Measurements from ENCODE around the gene CADPS. TPM values are rescaled to one million over a fixed set of nuclear protein-coding genes. Genes with fewer than 3 reads are reported as not detected.

The CADPS gene
- total and polyA plus RNA-seq, 9 donors = 0.47 to 4.4 (median 1.6) TPM

GRCh38 chr3:62761311-62761710 lies 113.9 kb downstream of the CADPS start:
- no peaks in the 10 kb centered on the region for H3K4me1 ChIP-seq (ENCODE audit: control insufficient read depth, insufficient read depth, low read length)
- H3K4me3 ChIP-seq (ENCODE audit: low read length) = no peak overlapping the region
- H3K9me3 ChIP-seq (replicated peaks; ENCODE audit: control insufficient read depth, low read depth, low read length) = no peaks in the 10 kb centered on the region
- no peak overlapping the region for H3K27ac ChIP-seq (ENCODE audit: low read length)
- DNase-seq = no peak
- no peaks in the 10 kb centered on the region for H3K27me3 ChIP-seq (ENCODE audit: control insufficient read depth, insufficient read depth, low read length)
- H3K36me3 ChIP-seq (ENCODE audit: control insufficient read depth, insufficient read depth, low read length) = no peaks in the 10 kb centered on the region

- Histone ChIP-seq H3K27me3 (ENCODE audit: control insufficient read depth, insufficient read depth, low read length) (no peaks in the 10 kb centered on the region), H3K27ac (ENCODE audit: low read length) (no peak overlapping the region), H3K36me3 (ENCODE audit: control insufficient read depth, insufficient read depth, low read length) (no peaks in the 10 kb centered on the region), H3K4me1 (ENCODE audit: control insufficient read depth, insufficient read depth, low read length) (no peaks in the 10 kb centered on the region), H3K9me3 (replicated peaks; ENCODE audit: control insufficient read depth, low read depth, low read length) (no peaks in the 10 kb centered on the region), H3K4me3 (ENCODE audit: low read length) (no peak overlapping the region)
- DNase-seq = no peak
- no CpG with 5 or more reads among the region's 3 CpGs for WGBS (ENCODE audit: insufficient coverage)
Measured at GRCh38 chr3:62758296-62759066, 116.7 kb downstream of the CADPS start.

GRCh38 chr3:62757045-62757444 lies 118.2 kb downstream of the CADPS start:
- H3K9me3 ChIP-seq (replicated peaks; ENCODE audit: control insufficient read depth, low read depth, low read length) = no peaks in the 10 kb centered on the region
- H3K27ac ChIP-seq (ENCODE audit: low read length) = no peak overlapping the region
- no peak overlapping the region for H3K4me3 ChIP-seq (ENCODE audit: low read length)
- WGBS (ENCODE audit: insufficient coverage) = 86% methylated on average over 1 of the region's 4 CpGs
- no peak for DNase-seq
- H3K36me3 ChIP-seq (ENCODE audit: control insufficient read depth, insufficient read depth, low read length) = no peaks in the 10 kb centered on the region
- H3K4me1 ChIP-seq (ENCODE audit: control insufficient read depth, insufficient read depth, low read length) = no peaks in the 10 kb centered on the region
- no peaks in the 10 kb centered on the region for H3K27me3 ChIP-seq (ENCODE audit: control insufficient read depth, insufficient read depth, low read length)

GRCh38 chr3:62755285-62755684 lies 119.9 kb downstream of the CADPS start:
- Histone ChIP-seq H3K4me1 (ENCODE audit: control insufficient read depth, insufficient read depth, low read length) (no peaks in the 10 kb centered on the region), H3K9me3 (replicated peaks; ENCODE audit: control insufficient read depth, low read depth, low read length) (no peaks in the 10 kb centered on the region), H3K36me3 (ENCODE audit: control insufficient read depth, insufficient read depth, low read length) (no peaks in the 10 kb centered on the region), H3K27me3 (ENCODE audit: control insufficient read depth, insufficient read depth, low read length) (no peaks in the 10 kb centered on the region), H3K4me3 (ENCODE audit: low read length) (no peak overlapping the region), H3K27ac (ENCODE audit: low read length) (no peak overlapping the region)
- DNase-seq = no peak
- 71% methylated on average over 7 of the region's 8 CpGs for WGBS (ENCODE audit: insufficient coverage)

GRCh38 chr3:62749657-62750056 lies 125.6 kb downstream of the CADPS start:
- Histone ChIP-seq H3K27me3 (ENCODE audit: control insufficient read depth, insufficient read depth, low read length) (no peaks in the 10 kb centered on the region), H3K36me3 (ENCODE audit: control insufficient read depth, insufficient read depth, low read length) (no peaks in the 10 kb centered on the region), H3K4me3 (ENCODE audit: low read length) (no peak overlapping the region), H3K9me3 (replicated peaks; ENCODE audit: control insufficient read depth, low read depth, low read length) (no peaks in the 10 kb centered on the region), H3K4me1 (ENCODE audit: control insufficient read depth, insufficient read depth, low read length) (no peaks in the 10 kb centered on the region), H3K27ac (ENCODE audit: low read length) (no peak overlapping the region)
- no CpG with 5 or more reads among the region's 2 CpGs for WGBS (ENCODE audit: insufficient coverage)
- no peak for DNase-seq

- Histone ChIP-seq H3K9me3 (replicated peaks; ENCODE audit: control insufficient read depth, low read depth, low read length) (no peaks in the 10 kb centered on the region), H3K4me1 (ENCODE audit: control insufficient read depth, insufficient read depth, low read length) (no peaks in the 10 kb centered on the region), H3K27me3 (ENCODE audit: control insufficient read depth, insufficient read depth, low read length) (no peaks in the 10 kb centered on the region), H3K27ac (ENCODE audit: low read length) (no peak overlapping the region), H3K36me3 (ENCODE audit: control insufficient read depth, insufficient read depth, low read length) (no peaks in the 10 kb centered on the region), H3K4me3 (ENCODE audit: low read length) (no peak overlapping the region)
- no peak for DNase-seq
- WGBS (ENCODE audit: insufficient coverage) = no CpG with 5 or more reads among the region's 4 CpGs
Measured at GRCh38 chr3:62749130-62749529, 126.1 kb downstream of the CADPS start.

GRCh38 chr3:62737449-62737848 lies 137.8 kb downstream of the CADPS start:
- Histone ChIP-seq H3K27me3 (ENCODE audit: control insufficient read depth, insufficient read depth, low read length) (no peaks in the 10 kb centered on the region), H3K9me3 (replicated peaks; ENCODE audit: control insufficient read depth, low read depth, low read length) (no peaks in the 10 kb centered on the region), H3K36me3 (ENCODE audit: control insufficient read depth, insufficient read depth, low read length) (no peaks in the 10 kb centered on the region), H3K4me3 (ENCODE audit: low read length) (no peak overlapping the region), H3K4me1 (ENCODE audit: control insufficient read depth, insufficient read depth, low read length) (no peaks in the 10 kb centered on the region), H3K27ac (ENCODE audit: low read length) (no peak overlapping the region)
- WGBS (ENCODE audit: insufficient coverage) = 94% methylated on average over 2 of the region's 3 CpGs
- no peak for DNase-seq

- no peaks in the 10 kb centered on the region for H3K27me3 ChIP-seq (ENCODE audit: control insufficient read depth, insufficient read depth, low read length)
- H3K9me3 ChIP-seq (replicated peaks; ENCODE audit: control insufficient read depth, low read depth, low read length) = no peaks in the 10 kb centered on the region
- no peak overlapping the region for H3K4me3 ChIP-seq (ENCODE audit: low read length)
- no peak overlapping the region for H3K27ac ChIP-seq (ENCODE audit: low read length)
- DNase-seq = no peak
- no peaks in the 10 kb centered on the region for H3K4me1 ChIP-seq (ENCODE audit: control insufficient read depth, insufficient read depth, low read length)
- WGBS (ENCODE audit: insufficient coverage) = no CpG with 5 or more reads among the region's 1 CpG
- H3K36me3 ChIP-seq (ENCODE audit: control insufficient read depth, insufficient read depth, low read length) = no peaks in the 10 kb centered on the region
Measured at GRCh38 chr3:62735510-62735909, 139.7 kb downstream of the CADPS start.

GRCh38 chr3:62732183-62732904 lies 142.9 kb downstream of the CADPS start:
- 77% methylated on average over 2 of the region's 5 CpGs for WGBS (ENCODE audit: insufficient coverage)
- no peak for DNase-seq
- no peaks in the 10 kb centered on the region for H3K27me3 ChIP-seq (ENCODE audit: control insufficient read depth, insufficient read depth, low read length)

GRCh38 chr3:62727981-62728380 lies 147.2 kb downstream of the CADPS start:
- Histone ChIP-seq H3K36me3 (ENCODE audit: control insufficient read depth, insufficient read depth, low read length) (no peaks in the 10 kb centered on the region), H3K27me3 (ENCODE audit: control insufficient read depth, insufficient read depth, low read length) (no peaks in the 10 kb centered on the region), H3K9me3 (replicated peaks; ENCODE audit: control insufficient read depth, low read depth, low read length) (no peaks in the 10 kb centered on the region), H3K27ac (ENCODE audit: low read length) (no peak overlapping the region), H3K4me1 (ENCODE audit: control insufficient read depth, insufficient read depth, low read length) (no peaks in the 10 kb centered on the region), H3K4me3 (ENCODE audit: low read length) (no peak overlapping the region)
- 93% methylated on average over 4 of the region's 5 CpGs for WGBS (ENCODE audit: insufficient coverage)
- DNase-seq = no peak

More at GRCh38 chr3:62732183-62732904, 142.9 kb downstream of the CADPS start:
- Histone ChIP-seq H3K36me3 (ENCODE audit: control insufficient read depth, insufficient read depth, low read length) (no peaks in the 10 kb centered on the region), H3K27ac (ENCODE audit: low read length) (no peak overlapping the region), H3K4me1 (ENCODE audit: control insufficient read depth, insufficient read depth, low read length) (no peaks in the 10 kb centered on the region), H3K9me3 (replicated peaks; ENCODE audit: control insufficient read depth, low read depth, low read length) (no peaks in the 10 kb centered on the region), H3K4me3 (ENCODE audit: low read length) (no peak overlapping the region)

Data from muscle of leg (tissue), 11 donors.